ENCODE results near the gene FAM111B. TPM values are rescaled to one million over a fixed set of nuclear protein-coding genes. Genes with fewer than 3 reads are reported as not detected.
"Not testable (repeated sequence)": the region's sequence is repeated elsewhere in the genome, so short reads cannot be mapped to it uniquely, and the experiment has no call there.

The FAM111B gene
- total and polyA plus RNA-seq, 12 donors, result 0.11 to 3.1 (median 0.23) TPM; not detected in 2

DNA sequence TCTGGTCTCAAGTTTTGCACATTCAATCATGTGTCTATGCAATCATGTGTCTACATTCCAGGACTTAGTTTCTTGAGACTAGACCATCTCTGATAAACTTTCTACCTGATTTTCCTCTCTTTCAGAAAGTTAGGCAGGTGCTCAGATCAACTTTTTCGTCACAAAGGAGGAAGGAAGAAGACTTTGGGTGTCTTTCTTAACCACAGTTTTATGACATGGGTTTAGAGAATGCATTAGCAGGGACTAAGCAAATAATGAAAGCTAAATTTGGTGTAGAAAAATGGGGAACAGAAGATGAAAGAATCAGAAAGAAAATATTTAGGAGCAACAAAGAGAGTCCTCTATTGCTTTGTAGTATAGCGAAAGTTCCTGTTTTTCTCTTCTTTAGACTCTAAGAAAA lies 28.6 kb upstream of the FAM111B start:
- intact Hi-C loops (cut with DNase I), result no loop called here
- 65 to 76% methylated on average over 2 of the region's 2 CpGs for WGBS, 2 donors
- H3K4me3 ChIP-seq, result no peak overlapping the region

GRCh38 chr11:59079086-59079485 lies 28.0 kb upstream of the FAM111B start:
- Histone ChIP-seq H3K27me3 (peaks cover 0 to 45% (median 12%) of the 10 kb centered on the region in 7 donors), H3K9me3 (peaks cover 0 to 8% (median 0%) of the 10 kb centered on the region in 11 donors), H3K27ac (no peak overlapping the region), H3K4me1 (no peaks in the 10 kb centered on the region), H3K36me3 (no peaks in the 10 kb centered on the region), H3K4me3 (no peak overlapping the region)
- 81 to 86% methylated on average over 1 of the region's 1 CpG for WGBS, 2 donors
- DNase-seq (no peak), ATAC-seq (no peak)
- TF ChIP-seq CTCF (IDR thresholded peaks at IDR 0.05), result no peak
- intact Hi-C loops (cut with DNase I), result no loop called here

More for the DNA sequence above, 28.6 kb upstream of the FAM111B start:
- no peaks in the 10 kb centered on the region for H3K4me1 ChIP-seq
- no peaks in the 10 kb centered on the region for H3K36me3 ChIP-seq
- H3K9me3 ChIP-seq, result peaks cover 0 to 14% (median 0%) of the 10 kb centered on the region in 11 donors
- ATAC-seq (no peak), DNase-seq (no peak)
- TF ChIP-seq CTCF (IDR thresholded peaks at IDR 0.05), result no peak
- peaks cover 0 to 51% (median 12%) of the 10 kb centered on the region in 7 donors for H3K27me3 ChIP-seq
- no peak overlapping the region for H3K27ac ChIP-seq

- H3K4me3 ChIP-seq; H3K36me3 ChIP-seq; ATAC-seq; intact Hi-C loops (cut with DNase I); H3K27ac ChIP-seq; H3K4me1 ChIP-seq; DNase-seq; H3K9me3 ChIP-seq: not testable (repeated sequence)
- peaks cover 0 to 38% (median 12%) of the 10 kb centered on the region in 7 donors for H3K27me3 ChIP-seq
- WGBS, 2 donors, result 77 to 97% methylated on average over 2 of the region's 2 CpGs
Observed at GRCh38 chr11:59080421-59080820, 26.6 kb upstream of the FAM111B start.

DNA sequence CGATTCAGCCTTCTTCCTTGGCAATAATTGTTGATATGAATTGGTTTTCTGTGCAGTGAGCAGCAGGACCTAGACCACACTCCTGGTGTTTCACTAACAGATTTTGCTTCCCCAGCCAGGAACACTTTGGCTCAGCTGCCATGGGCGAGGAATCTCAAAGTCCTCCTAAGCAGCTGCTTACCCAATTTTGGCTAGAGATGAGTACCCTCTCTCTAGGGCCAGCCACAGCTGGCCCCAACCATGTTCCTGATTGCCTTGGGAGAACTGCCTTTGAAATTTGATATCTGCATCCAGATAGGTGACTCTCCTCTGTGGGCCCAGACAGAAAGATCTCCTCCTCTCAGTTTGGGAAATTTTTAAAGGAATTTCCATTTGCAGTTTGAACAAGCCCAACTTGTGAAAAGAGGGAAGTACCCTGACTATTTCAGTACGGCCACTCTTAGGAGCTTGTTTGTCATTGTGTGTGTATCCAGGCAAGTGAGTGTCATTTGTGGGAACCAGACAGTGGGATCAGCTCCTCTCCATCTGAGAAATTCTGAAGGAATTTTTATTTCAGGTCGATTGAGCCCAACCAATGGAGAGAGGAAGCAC lies 25.5 kb upstream of the FAM111B start:
- peaks cover 0 to 28% (median 12%) of the 10 kb centered on the region in 7 donors for H3K27me3 ChIP-seq
- WGBS, 2 donors, result 65 to 67% methylated on average over 4 of the region's 4 CpGs
- DNase-seq; H3K36me3 ChIP-seq; ATAC-seq; intact Hi-C loops (cut with DNase I); H3K9me3 ChIP-seq; H3K4me3 ChIP-seq; H3K4me1 ChIP-seq; H3K27ac ChIP-seq: not testable (repeated sequence)

GRCh38 chr11:59086007-59086406 lies 21.0 kb upstream of the FAM111B start, which contains the start of gene GLYATL1B:
Gene GLYATL1B, plus strand, starts transcription at chr11:59086307. Its CDS starts 0 bp downstream, at chr11:59086307.
- intact Hi-C loops (cut with DNase I); H3K36me3 ChIP-seq: not testable (repeated sequence)
- WGBS, 2 donors, result 83 to 90% methylated on average over 5 of the region's 5 CpGs

GRCh38 chr11:59088162-59088561 lies 18.9 kb upstream of the FAM111B start:
- Histone ChIP-seq H3K36me3 (no peaks in the 10 kb centered on the region), H3K9me3 (no peaks in the 10 kb centered on the region), H3K4me1 (no peaks in the 10 kb centered on the region), H3K27me3 (peaks cover 0 to 17% (median 2%) of the 10 kb centered on the region in 7 donors), H3K4me3 (no peak overlapping the region), H3K27ac (no peak overlapping the region)
- no peak for TF ChIP-seq CTCF (IDR thresholded peaks at IDR 0.05)
- ATAC-seq (no peak), DNase-seq (no peak)
- intact Hi-C loops (cut with DNase I), result no loop called here
- WGBS, 2 donors, result 90 to 91% methylated on average over 4 of the region's 4 CpGs

More at GRCh38 chr11:59086007-59086406, 21.0 kb upstream of the FAM111B start, which contains the start of gene GLYATL1B:
- H3K4me3 ChIP-seq, ATAC-seq, H3K27ac ChIP-seq, DNase-seq, H3K9me3 ChIP-seq, H3K4me1 ChIP-seq: not testable (repeated sequence)
- H3K27me3 ChIP-seq, result peaks cover 0 to 17% (median 0%) of the 10 kb centered on the region in 7 donors

DNA sequence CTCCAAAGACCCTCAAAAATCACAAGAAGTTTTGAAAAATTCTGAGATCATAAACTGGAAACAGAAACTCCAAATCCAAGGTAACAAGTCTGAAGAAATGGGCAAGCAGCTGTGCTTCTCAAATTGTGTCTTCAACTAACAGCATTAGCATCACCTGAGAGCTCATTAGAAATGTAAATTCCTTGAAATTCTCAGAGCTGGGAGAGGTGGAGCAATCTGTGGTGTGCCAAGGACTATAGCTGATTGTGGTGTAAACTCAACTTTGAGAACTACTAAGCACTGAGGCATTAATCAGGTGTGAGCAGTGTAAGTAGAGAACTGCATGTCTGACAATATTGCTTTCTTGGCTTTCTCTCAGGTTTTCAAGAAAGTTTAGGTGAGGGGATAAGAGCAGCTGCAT lies 13.5 kb upstream of the FAM111B start:
- H3K36me3 ChIP-seq, H3K27ac ChIP-seq, H3K4me1 ChIP-seq, ATAC-seq, DNase-seq, H3K9me3 ChIP-seq, H3K4me3 ChIP-seq: not testable (repeated sequence)
- peaks cover 0 to 23% (median 3%) of the 10 kb centered on the region in 7 donors for H3K27me3 ChIP-seq
- intact Hi-C loops (cut with DNase I), result loop anchor here in 1 of 10 donors (10.0 kb wide), 1 partner anchor 61 kb away; no protein-coding TSS in a partner anchor

DNA sequence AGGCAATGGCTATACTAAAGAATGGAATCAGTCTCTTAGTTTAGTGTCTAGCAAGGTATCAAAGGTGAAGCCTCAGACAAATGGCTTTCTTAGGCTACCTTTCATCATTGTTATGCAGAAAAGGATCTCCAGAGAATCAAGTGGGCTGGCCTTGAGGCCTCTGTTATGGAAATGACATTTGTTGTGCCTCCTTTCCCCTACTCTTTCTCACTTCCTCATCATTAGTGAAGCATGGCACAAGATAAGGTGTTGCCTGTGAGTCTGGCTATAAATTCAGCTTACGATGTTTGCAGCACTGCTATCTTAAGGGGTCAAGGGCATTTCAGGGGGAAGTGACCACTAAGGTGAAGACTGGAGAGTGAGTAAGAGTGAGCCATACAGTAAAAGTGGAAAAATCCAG lies 11.8 kb upstream of the FAM111B start:
- DNase-seq, ATAC-seq, H3K27ac ChIP-seq, H3K4me3 ChIP-seq, H3K4me1 ChIP-seq, H3K9me3 ChIP-seq, H3K36me3 ChIP-seq: not testable (repeated sequence)
- intact Hi-C loops (cut with DNase I), result loop anchor here in 5 of 10 donors (5.0 to 10.0 kb wide), 3 partner anchors 42 to 62 kb away; no protein-coding TSS in a partner anchor
- WGBS, 2 donors, result 18 to 44% methylated on average over 1 of the region's 1 CpG
- peaks cover 0 to 36% (median 5%) of the 10 kb centered on the region in 7 donors for H3K27me3 ChIP-seq
